ENCODE measurements around the gene PARM1.

- no peak for TF ChIP-seq CTCF (conservative IDR thresholded peaks at IDR 0.05 in 1 of 2, IDR thresholded peaks at IDR 0.05 in 1 of 2; ENCODE audit: low read depth in 1 of 2, low read length in 2 of 2)
- no peak for TF ChIP-seq EZH2 (IDR thresholded peaks at IDR 0.05; ENCODE audit: low read length, missing control alignments)
These were observed 97.8 kb downstream of the PARM1 start for GRCh38 chr4:75030649-75031235.
